Measurements from ENCODE around the gene CAMTA1. TPM values are rescaled to one million over a fixed set of nuclear protein-coding genes. Genes with fewer than 3 reads are reported as not detected.

CAMTA1 gene
- polyA plus RNA-seq, 1 of the 3 experiments (the other 2 are of a cell fraction) = 63.1 TPM

GRCh38 chr1:6907676-6908434 lies 122.6 kb downstream of the CAMTA1 start:
- Histone ChIP-seq H3F3A (replicated peaks; ENCODE audit: insufficient read depth) (no peaks in the 10 kb centered on the region), H3K79me2 (ENCODE audit: insufficient read depth) (no peaks in the 10 kb centered on the region), H3K9me3 (no peaks in the 10 kb centered on the region), H3K9ac (no peak overlapping the region), H4K20me1 (ENCODE audit: insufficient read depth) (no peaks in the 10 kb centered on the region), H3K4me2 (no peak overlapping the region), H3K27ac (ENCODE audit: low read depth in 2 of 2, low read length in 1 of 2) (no peak overlapping the region), H2AFZ (ENCODE audit: low read depth) (no peak overlapping the region), H3K4me1 (ENCODE audit: control insufficient read depth in 1 of 2, insufficient read depth in 2 of 2, low read depth in 1 of 2, low read length in 1 of 2) (peaks cover 0 to 6% of the 10 kb centered on the region in 2 experiments; a peak in 1 of 4 replicates), H3K9me2 (no peaks in the 10 kb centered on the region), H3K36me3 (replicated peaks in 1 of 2; ENCODE audit: control insufficient read depth in 1 of 2, insufficient read depth in 2 of 2, low read length in 1 of 2) (no peaks in the 10 kb centered on the region), H3K4me3 (ENCODE audit: low read depth in 2 of 2, low read length in 1 of 2) (no peak overlapping the region), H3K27me3 (ENCODE audit: insufficient read depth) (no peaks in the 10 kb centered on the region)
- TF ChIP-seq MEF2A (IDR thresholded peaks at IDR 0.05; ENCODE audit: borderline replicate concordance, low read depth) (no peak), FOXJ3 (CRISPR knock-in tag; IDR thresholded peaks at IDR 0.05) (no peak), SMC3 (IDR thresholded peaks at IDR 0.05; ENCODE audit: low read depth, low read length) (no peak), TCF12 (IDR thresholded peaks at IDR 0.05) (no peak), ZBTB33 (IDR thresholded peaks at IDR 0.05; ENCODE audit: borderline replicate concordance, low read depth) (no peak), EP300 (IDR thresholded peaks at IDR 0.05; ENCODE audit: borderline replicate concordance in 1 of 2, low read depth in 1 of 2, low read length in 1 of 2) (no peak), RCOR1 (IDR thresholded peaks at IDR 0.05; ENCODE audit: low read length) (no peak), MAX (IDR thresholded peaks at IDR 0.05; ENCODE audit: low read depth) (no peak), FOXM1 (IDR thresholded peaks at IDR 0.05; ENCODE audit: low read depth) (no peak), RXRA (IDR thresholded peaks at IDR 0.05; ENCODE audit: borderline replicate concordance, low read depth) (no peak), PBX3 (IDR thresholded peaks at IDR 0.05) (no peak), YY1 (IDR thresholded peaks at IDR 0.05; ENCODE audit: low read depth) (no peak), MXI1 (IDR thresholded peaks at IDR 0.05; ENCODE audit: low read depth, low read length) (no peak), REST (IDR thresholded peaks at IDR 0.05; ENCODE audit: low read depth, low read length) (no peak), TAF1 (IDR thresholded peaks at IDR 0.05; ENCODE audit: borderline replicate concordance, low read depth, low read length) (no peak), ELF1 (IDR thresholded peaks at IDR 0.05) (no peak), CTCF (IDR thresholded peaks at IDR 0.05) (no peak), GATA2 (CRISPR knock-in tag; IDR thresholded peaks at IDR 0.05) (no peak)
- 84% methylated on average over 13 of the region's 21 CpGs for WGBS (ENCODE audit: low lambda C conversion rate)
- ChIA-PET CTCF (no interaction called here), POLR2A (no interaction called here)
- DNase-seq = no peak
